Right lobe of liver (tissue), 4 donors: Measurements from ENCODE around the gene CTNNBIP1.

Experiments used
- POLR2A ChIP-seq: fragments of 450-650 bp; IDR thresholded peaks from one replicate; pipeline ENCODE4 v1.6.1; 2017; ENCODE audit warnings: antibody characterized with exemption, mild to moderate bottlenecking
- TF ChIP-seq, protein P1 (sequence below), 4 donors: fragments of 200-600 bp in 3 of 4; fragments of 450-650 bp in 1 of 4; IDR thresholded peaks; one replicate each; pipeline versions ENCODE4 v1.5.1 to v1.8.0; 2016 to 2022; ENCODE audit warnings: antibody characterized with exemption in 4 of 4, mild to moderate bottlenecking in 2 of 4
- donor health status: DM: no; HTN: no; CAD: no.
- donor health status: DM: no; HTN: no; CAD: no.
- donor health status: DM: no; HTN: yes; CAD: no.

DNA sequence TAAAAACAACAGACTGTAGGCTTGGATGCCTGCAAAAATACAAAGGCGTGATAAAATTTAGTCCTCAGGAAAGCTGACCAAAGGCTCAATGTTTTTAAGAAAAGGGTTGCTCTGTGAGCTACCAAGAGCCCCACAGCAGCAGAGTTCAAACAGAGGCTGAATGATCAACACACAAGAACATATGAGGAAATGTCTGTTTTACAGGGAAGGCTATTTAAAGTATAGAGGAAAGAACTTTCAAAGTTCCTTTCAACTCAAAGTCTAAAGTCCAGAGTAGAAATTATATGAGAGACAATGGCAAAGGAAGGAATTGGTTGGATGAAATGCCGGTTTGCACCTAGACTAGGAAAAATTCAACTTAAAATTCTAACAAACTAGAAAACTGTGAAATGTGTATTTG, 94.9 kb downstream of the CTNNBIP1 start:
- TF ChIP-seq, protein P1, sequence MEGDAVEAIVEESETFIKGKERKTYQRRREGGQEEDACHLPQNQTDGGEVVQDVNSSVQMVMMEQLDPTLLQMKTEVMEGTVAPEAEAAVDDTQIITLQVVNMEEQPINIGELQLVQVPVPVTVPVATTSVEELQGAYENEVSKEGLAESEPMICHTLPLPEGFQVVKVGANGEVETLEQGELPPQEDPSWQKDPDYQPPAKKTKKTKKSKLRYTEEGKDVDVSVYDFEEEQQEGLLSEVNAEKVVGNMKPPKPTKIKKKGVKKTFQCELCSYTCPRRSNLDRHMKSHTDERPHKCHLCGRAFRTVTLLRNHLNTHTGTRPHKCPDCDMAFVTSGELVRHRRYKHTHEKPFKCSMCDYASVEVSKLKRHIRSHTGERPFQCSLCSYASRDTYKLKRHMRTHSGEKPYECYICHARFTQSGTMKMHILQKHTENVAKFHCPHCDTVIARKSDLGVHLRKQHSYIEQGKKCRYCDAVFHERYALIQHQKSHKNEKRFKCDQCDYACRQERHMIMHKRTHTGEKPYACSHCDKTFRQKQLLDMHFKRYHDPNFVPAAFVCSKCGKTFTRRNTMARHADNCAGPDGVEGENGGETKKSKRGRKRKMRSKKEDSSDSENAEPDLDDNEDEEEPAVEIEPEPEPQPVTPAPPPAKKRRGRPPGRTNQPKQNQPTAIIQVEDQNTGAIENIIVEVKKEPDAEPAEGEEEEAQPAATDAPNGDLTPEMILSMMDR (IDR thresholded peaks at IDR 0.05) = no peak
- TF ChIP-seq POLR2A = no peak
